Prostate gland (tissue), 2 donors: ENCODE data around the gene RANBP9.

Source experiments
- CTCF ChIP-seq, 4 experiments: fragments of 200-600 bp in 2 of 4; fragments of 450-650 bp in 2 of 4; sonication (generic) in 2 of 4; IDR thresholded peaks; 1 replicate in 3 of 4; 2 replicates in 1 of 4; pipeline ENCODE4 v1.5.1; 2016 to 2019; ENCODE audit warnings: antibody characterized with exemption in 4 of 4, mild to moderate bottlenecking in 2 of 4, moderate library complexity in 2 of 4
- POLR2A ChIP-seq: fragments of 450-650 bp; IDR thresholded peaks from one replicate; pipeline ENCODE4 v1.6.1; 2016; ENCODE audit warnings: antibody characterized with exemption, mild to moderate bottlenecking
- POLR2AphosphoS5 ChIP-seq: sonication (generic); formaldehyde crosslinking; IDR thresholded peaks from one replicate; pipeline ENCODE4 v1.6.1; 2017; ENCODE audit warnings: antibody characterized with exemption

GRCh38 chr6:13669476-13669875 is 42.2 kb downstream of the RANBP9 start:
- TF ChIP-seq POLR2A (no peak), CTCF (IDR thresholded peaks at IDR 0.05) (no peak), POLR2AphosphoS5 (no peak)
